GOT3 (cell line): ENCODE results near the gene SF3B3.
"Not testable (repeated sequence)": the region's sequence is repeated elsewhere in the genome, so short reads cannot be mapped to it uniquely, and the experiment has no call there.

Experiments
- DNase-seq: peaks from one replicate; lab custom pipeline; 2025; ENCODE audit warnings: mixed read lengths; lab: John Stamatoyannopoulos, UW

SF3B3 gene

GRCh38 chr16:70565053-70565452, 41.4 kb downstream of the SF3B3 start:
- no peak for DNase-seq

DNA sequence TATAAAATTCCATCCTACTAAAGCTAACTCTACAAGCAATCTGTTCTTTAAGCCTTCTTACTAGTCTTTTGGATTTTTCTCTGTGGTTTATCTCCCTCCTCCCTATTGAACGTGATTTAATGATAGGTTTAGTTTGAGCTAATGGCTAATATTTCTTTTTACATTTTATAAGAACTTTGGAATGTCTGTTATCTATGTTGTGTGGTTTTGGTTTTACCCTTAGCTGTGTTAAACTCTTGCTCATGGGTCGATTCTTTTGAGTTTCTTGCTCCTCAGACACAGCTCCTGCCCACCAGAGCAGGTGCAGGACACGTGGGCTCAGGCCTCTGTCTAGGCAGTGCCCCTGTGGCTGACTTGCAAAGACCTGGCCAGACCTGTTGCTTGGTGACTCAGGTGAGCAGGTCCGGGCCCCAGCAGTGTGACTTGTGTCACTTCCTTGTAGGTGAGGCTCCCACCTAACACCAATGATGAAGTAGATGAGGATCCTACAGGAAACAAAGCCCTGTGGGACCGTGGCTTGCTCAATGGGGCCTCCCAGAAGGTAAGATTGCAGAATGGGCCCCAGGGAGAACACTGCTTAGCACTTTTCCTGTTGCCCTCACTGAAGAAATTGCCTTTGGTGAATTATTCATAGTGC, 45.1 kb downstream of the SF3B3 start:
- no peak for DNase-seq

DNA sequence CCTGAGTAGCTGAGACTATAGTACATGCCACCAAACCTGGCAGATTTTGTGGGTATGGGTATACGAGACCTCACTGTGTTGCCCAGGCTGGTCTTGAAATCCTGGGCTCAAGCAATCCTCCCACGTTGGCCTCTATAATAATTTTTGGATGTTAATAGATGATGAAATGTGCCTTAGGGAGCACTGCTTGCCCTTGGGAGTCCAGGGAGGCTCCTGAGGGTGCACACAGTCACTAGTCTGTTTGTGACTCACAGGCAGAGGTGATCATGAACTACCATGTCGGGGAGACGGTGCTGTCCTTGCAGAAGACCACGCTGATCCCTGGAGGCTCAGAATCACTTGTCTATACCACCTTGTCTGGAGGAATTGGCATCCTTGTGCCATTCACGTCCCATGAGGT, 46.1 kb downstream of the SF3B3 start:
- DNase-seq = no peak

GRCh38 chr16:70570967-70571570, 47.5 kb downstream of the SF3B3 start:
- no peak for DNase-seq

GRCh38 chr16:70571623-70572022, 48.0 kb downstream of the SF3B3 start:
- no peak for DNase-seq

- DNase-seq = no peak
These were observed 48.7 kb downstream of the SF3B3 start for GRCh38 chr16:70572050-70572925.

DNA sequence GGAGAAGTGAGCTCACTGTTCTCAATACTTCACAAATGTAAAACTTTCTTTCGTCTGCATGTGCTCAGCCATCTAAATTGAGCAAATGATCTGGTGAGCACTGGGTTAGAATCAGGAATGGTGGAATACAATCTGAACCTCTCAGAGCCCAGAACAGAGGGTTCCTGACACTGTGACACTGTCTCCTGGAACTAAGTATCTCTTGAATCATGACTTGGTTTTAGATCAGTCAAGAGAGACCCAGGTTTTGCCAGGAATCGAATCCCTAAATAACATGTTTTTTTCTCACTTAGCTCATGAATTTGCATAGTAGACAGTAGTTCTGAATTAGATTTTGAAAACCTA, 49.3 kb downstream of the SF3B3 start:
- DNase-seq = no peak

DNA sequence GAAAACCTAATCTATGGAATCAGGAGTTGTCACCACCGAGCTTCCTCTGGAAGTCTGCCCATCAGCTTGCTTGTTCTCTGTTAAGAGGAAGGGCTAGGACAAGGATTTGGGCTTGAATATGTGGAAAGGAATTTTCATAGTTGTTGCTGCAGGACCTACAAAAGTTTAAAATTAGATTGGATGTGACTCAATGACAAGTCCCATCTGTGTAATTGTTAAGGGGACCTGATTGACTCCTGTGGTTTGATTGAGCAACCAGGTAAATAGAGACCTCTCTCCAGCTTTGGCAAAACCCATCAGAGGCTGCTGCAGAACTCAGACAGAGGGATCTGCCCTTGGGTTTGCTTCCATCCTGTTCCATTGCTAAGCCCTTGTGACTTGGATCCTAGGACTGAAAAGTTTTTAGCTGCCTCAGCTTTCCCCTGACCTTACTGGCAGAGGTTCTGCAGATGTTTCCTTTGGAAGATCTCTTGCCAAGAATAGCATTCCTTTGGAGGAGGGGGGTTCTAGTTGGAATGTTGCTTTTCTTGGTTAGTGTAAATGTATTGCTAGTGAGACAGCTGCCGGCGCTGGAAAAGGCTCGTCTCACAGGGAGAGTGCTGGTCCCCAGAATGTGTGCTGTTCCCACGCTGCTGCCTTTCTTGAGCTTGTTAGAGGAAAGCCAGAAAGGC, 50.0 kb downstream of the SF3B3 start:
- DNase-seq = no peak

- DNase-seq = no peak
These were observed 51.1 kb downstream of the SF3B3 start for GRCh38 chr16:70574595-70575271.

GRCh38 chr16:70575376-70575775, 51.8 kb downstream of the SF3B3 start:
- no peak for DNase-seq

DNA sequence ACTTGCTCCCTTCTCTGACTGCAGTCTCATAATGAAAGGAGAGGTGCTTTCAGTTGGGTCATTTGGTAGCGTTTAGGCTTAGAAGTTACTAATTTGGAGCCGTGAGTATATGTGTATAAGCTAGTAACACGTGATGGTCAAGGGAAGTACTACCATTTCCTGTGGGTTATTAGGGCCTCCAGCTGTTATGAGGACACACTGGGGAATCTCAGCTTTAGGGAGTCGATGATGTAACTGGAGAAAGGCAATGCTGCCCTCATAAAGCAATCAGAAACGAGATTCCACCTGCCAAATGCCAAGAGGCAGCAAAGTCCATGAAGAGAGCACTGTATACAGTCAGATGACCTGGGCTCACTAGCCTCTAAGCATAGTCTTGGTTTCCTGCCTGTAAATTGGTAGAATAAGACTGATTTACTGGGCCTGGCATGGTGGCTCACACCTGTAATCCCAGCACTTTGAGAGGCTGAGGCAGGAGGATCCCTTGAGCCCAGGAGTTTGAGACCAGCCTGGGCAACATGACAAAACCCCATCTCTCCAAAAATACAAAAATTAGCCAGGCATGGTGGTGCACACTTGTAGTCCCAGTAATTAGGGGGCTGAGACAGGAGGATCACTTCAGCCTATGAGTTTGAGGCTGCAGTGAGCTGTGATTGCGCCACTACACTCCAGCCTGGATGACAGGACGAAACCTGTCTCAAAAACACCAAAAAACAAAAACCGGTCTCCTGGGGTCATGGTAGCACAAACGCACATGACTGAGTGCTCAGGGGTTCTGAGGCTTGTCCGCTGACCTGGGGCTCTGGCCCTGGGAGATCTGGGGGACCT, 53.0 kb downstream of the SF3B3 start:
- DNase-seq = no peak

DNA sequence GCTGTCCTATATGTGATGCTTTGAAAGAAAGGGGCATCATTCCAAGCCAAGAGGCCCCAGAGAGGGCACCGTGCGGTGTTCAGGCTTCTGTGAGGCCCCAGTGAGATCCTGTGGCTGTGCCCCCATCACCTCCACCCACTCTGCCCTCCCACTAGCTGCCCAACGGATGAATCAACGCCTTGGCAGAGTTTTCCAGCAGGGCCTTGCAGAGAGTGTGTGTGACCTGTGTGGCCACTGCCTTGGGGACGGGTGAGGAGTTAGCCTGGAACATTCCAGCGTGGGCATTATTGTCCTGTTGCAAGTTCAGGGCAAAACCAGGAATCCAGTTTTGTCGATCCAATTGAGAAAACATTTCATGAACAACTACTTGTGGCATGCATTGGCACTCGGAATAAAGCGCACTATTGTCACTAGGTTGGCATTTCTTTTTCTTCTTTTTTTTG, 53.7 kb downstream of the SF3B3 start:
- peak; percentile 65 for DNase-seq

- DNase-seq = no peak
These were observed 54.4 kb downstream of the SF3B3 start for GRCh38 chr16:70578035-70578434.

DNA sequence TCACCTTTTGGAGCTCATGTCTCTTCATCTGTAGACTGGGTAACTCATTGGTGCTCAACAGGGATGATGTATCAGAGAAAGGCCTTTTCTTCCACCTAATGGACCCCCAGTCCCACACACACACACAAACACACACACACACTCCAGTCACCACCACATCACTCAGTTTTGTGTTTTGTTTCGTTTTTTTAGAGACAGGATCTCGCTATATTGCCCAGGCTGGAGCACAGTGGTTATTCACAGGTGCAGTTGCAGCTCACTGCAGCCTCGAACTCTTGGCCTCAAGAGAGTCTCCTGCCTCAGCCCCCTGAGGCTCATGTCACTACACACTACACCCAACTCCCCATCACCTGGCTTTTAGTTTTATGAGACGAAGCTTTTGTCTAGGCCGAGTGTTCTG, 55.6 kb downstream of the SF3B3 start:
- no peak for DNase-seq

DNA sequence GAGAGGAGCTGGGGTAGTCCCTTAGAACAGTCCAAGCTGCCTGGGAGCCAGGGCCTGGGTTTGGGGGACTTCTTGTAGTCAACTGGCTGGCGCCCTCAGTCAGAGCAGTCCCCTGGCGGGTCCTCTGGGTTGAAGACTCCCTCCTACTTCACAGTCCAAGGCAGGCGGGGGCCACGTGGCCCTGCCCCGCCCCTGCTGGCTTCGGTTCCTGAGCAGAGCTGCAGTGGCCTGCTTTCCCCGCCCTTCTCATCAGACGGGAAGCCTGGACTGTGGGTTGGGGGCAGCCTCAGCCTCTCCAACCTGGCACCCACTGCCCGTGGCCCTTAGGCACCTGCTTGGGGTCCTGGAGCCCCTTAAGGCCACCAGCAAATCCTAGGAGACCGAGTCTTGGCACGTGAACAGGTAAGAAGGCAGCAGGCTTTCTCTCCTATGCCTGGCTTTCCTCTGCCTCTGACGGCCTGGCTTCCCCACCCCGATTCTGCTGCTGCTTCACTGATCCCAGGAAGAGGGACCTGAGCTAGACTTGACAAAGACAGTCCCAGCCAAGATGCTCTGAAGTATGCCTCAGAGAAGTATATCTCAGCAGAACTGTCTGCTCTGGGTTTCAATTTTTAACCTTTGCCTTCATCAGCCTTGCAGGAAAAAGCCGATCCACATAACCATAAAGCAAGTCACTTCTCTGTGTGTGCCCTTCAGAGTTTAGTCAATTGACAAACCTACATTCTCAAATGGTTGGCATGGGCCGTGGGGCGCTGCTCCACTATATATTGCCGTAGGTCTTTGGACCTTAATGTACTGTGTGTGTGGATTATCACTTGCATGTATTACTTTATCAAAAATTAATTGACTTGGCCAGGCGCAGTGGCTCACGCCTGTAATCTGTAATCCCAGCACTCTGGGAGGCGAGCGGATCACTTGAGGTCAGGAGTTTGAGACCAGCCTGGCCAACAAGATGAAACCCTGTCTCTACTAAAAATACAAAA, 56.3 kb downstream of the SF3B3 start:
- DNase-seq = no peak

GRCh38 chr16:70582280-70582978, 58.8 kb downstream of the SF3B3 start:
- no peak for DNase-seq

DNA sequence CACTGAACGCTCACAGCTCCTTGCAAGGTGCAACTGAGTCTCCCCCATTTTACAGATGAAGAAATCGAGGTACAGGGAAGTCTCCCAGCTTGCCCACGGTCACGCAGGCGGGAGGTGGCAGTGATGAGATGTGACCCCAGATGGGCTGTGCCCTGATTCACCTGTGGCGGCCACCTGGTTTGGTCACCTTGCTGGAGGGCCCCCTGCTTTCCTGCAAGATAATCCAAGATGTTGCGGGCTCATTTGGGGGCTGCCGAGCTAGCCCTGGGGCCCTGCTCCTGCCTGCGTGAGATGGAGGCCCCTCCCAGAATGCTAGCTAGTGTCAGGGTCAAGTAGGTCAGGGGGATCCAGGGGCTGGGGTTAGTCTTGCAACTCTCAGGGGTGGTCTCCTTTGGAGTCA, 63.1 kb downstream of the SF3B3 start:
- DNase-seq = no peak

- DNase-seq = no peak
These were observed 64.9 kb downstream of the SF3B3 start for GRCh38 chr16:70588565-70588964.

DNA sequence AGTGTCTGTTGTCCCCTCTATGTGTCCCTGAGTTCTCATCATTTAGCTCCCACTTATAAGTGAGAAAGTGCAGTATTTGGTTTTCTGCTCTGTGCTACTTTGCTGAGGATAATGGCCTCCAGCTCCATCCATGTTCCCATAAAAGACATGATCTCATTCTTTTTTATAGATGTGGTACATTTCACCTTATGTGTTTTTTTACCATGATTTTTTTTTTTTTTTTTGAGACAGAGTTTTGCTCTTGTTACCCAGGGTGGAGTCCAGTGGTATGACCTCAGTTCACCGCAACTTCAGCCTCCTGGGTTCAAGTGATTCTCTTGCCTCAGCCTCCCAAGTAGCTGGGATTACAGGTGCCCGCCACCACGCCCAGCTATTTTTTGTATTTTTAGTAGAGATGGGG, 65.8 kb downstream of the SF3B3 start:
- not testable (repeated sequence) for DNase-seq
